Colonic mucosa (tissue), 4 donors: ENCODE results near the gene RBM6. TPM values are rescaled to one million over a fixed set of nuclear protein-coding genes. Genes with fewer than 3 reads are reported as not detected.

Source experiments
- DNase-seq: peaks from one replicate; pipeline ENCODE4 v3.0.0-alpha.2; 2020
- H3K27ac ChIP-seq: fragments of 200-600 bp; one replicate; pipeline ENCODE4 v1.8.0; 2021
- H3K27me3 ChIP-seq: fragments of 200-600 bp; one replicate; pipeline ENCODE4 v1.8.0; 2021
- H3K36me3 ChIP-seq: fragments of 200-600 bp; one replicate; pipeline ENCODE4 v1.8.0; 2021
- H3K4me1 ChIP-seq: fragments of 200-600 bp; one replicate; pipeline ENCODE4 v1.8.0; 2021; ENCODE audit warnings: mild to moderate bottlenecking
- H3K4me3 ChIP-seq: fragments of 200-600 bp; one replicate; pipeline ENCODE4 v1.8.0; 2021
- H3K9ac ChIP-seq, 2 donors: one replicate each; pipeline ENCODE4 v1.7.0; 2013; ENCODE audit warnings: control low read depth in 2 of 2, low read depth in 2 of 2, low read length in 2 of 2
- H3K9me3 ChIP-seq: fragments of 200-600 bp; one replicate; pipeline ENCODE4 v1.8.0; 2021
- CTCF ChIP-seq: fragments of 200-600 bp; IDR thresholded peaks from one replicate; pipeline ENCODE4 v1.8.0; 2022; ENCODE audit warnings: antibody characterized with exemption, mild to moderate bottlenecking
- intact Hi-C: fragments of 100-400 bp; cut with DNase I; formaldehyde crosslinking; loops from one replicate; pipeline ENCODE4 v1.14.1; 2022
- total RNA-seq, 2 donors: library from RNA; stranded (reverse); fragmentation: NEBNext Ultra II Directional in 1 of 2; extraction: Animal tissue kit (Norgen Biotek cat#: 25700) in 1 of 2; gene quantifications; one replicate each; pipeline ENCODE4 v1.2.1, GENCODE V29; 2021
- donor health status: healthy.
- donor health status: DM: no; HTN: no; CAD: no.
- donor health status: DM: no; HTN: no; CAD: no.

The RBM6 gene
- total RNA-seq, 2 donors from 2014 or later: 49.8 to 60.3 TPM

- Histone ChIP-seq H3K4me1 (no peaks in the 10 kb centered on the region), H3K9me3 (no peaks in the 10 kb centered on the region), H3K36me3 (no peaks in the 10 kb centered on the region), H3K27me3 (no peaks in the 10 kb centered on the region), H3K9ac (no peak overlapping the region), H3K27ac (no peak overlapping the region), H3K4me3 (no peak overlapping the region)
- no peak for DNase-seq
- intact Hi-C loops: no loop called here
- no peak for TF ChIP-seq CTCF
These were observed 184.3 kb downstream of the RBM6 start for GRCh38 chr3:50124052-50124799.

- Histone ChIP-seq H3K9me3 (no peaks in the 10 kb centered on the region), H3K4me3 (no peak overlapping the region), H3K27ac (no peak overlapping the region), H3K36me3 (no peaks in the 10 kb centered on the region), H3K9ac (no peak overlapping the region), H3K4me1 (no peaks in the 10 kb centered on the region), H3K27me3 (no peaks in the 10 kb centered on the region)
- no peak for DNase-seq
- intact Hi-C loops: no loop called here
- no peak for TF ChIP-seq CTCF
These were observed 184.8 kb downstream of the RBM6 start for GRCh38 chr3:50124800-50125178.

GRCh38 chr3:50125541-50126286 is 185.8 kb downstream of the RBM6 start:
- intact Hi-C loops: no loop called here
- no peak overlapping the region for H3K27ac ChIP-seq
- no peak for TF ChIP-seq CTCF

GRCh38 chr3:50126287-50127211 is 186.6 kb downstream of the RBM6 start:
- no peaks in the 10 kb centered on the region for H3K27me3 ChIP-seq
- no peak overlapping the region for H3K27ac ChIP-seq
- DNase-seq: no peak
- TF ChIP-seq CTCF: no peak
- no peaks in the 10 kb centered on the region for H3K9me3 ChIP-seq
- intact Hi-C loops: no loop called here
- H3K36me3 ChIP-seq: no peaks in the 10 kb centered on the region
- H3K9ac ChIP-seq: peak overlapping the region in 1 of 2 donors; percentile 24
- H3K4me3 ChIP-seq: no peak overlapping the region
- no peaks in the 10 kb centered on the region for H3K4me1 ChIP-seq

More at GRCh38 chr3:50125541-50126286, 185.8 kb downstream of the RBM6 start:
- H3K4me1 ChIP-seq: no peaks in the 10 kb centered on the region
- no peak overlapping the region for H3K9ac ChIP-seq
- DNase-seq: no peak
- H3K9me3 ChIP-seq: no peaks in the 10 kb centered on the region
- no peak overlapping the region for H3K4me3 ChIP-seq
- no peaks in the 10 kb centered on the region for H3K27me3 ChIP-seq
- no peaks in the 10 kb centered on the region for H3K36me3 ChIP-seq

Other genes with a start within 250 kb of the RBM6 start
- under 1 TPM in 1 of 2 donors, not detected in 1; 0.16 TPM for gene AMIGO3, start 220.5 kb upstream of the RBM6 start, total RNA-seq
- gene GMPPB, start 216.2 kb upstream of the RBM6 start, total RNA-seq: 100 to 1,000 TPM in 1 of 2 donors, 10 to 100 TPM in 1; 59.6 to 127 TPM
- gene IP6K1, start 153.6 kb upstream of the RBM6 start, total RNA-seq: 10 to 100 TPM; 26.8 to 33.7 TPM
- not detected for gene CDHR4, start 140.3 kb upstream of the RBM6 start, total RNA-seq
- gene INKA1, start 136.9 kb upstream of the RBM6 start, total RNA-seq: under 1 TPM; 0.57 to 0.88 TPM
- 10 to 100 TPM; 67.4 to 88.3 TPM for gene UBA7, start 126.2 kb upstream of the RBM6 start, total RNA-seq
- 10 to 100 TPM in 1 of 2 donors, 1 to 10 TPM in 1; 3.6 to 19.7 TPM for gene TRAIP, start 83.6 kb upstream of the RBM6 start, total RNA-seq
- under 1 TPM; 0.21 to 0.30 TPM for gene CAMKV, start 70.2 kb upstream of the RBM6 start, total RNA-seq
- gene MST1R, start 36.3 kb upstream of the RBM6 start, total RNA-seq: 100 to 1,000 TPM in 1 of 2 donors, 10 to 100 TPM in 1; 88.9 to 173 TPM
- gene MON1A, start 10.3 kb upstream of the RBM6 start, total RNA-seq: 10 to 100 TPM in 1 of 2 donors, 1 to 10 TPM in 1; 4.5 to 14.9 TPM
- 100 to 1,000 TPM; 104 to 114 TPM for gene RBM5, start 148.8 kb downstream of the RBM6 start, total RNA-seq
- gene SEMA3F, start 215.2 kb downstream of the RBM6 start, total RNA-seq: 10 to 100 TPM; 14.7 to 24.0 TPM